Middle frontal gyrus (tissue), 1 donor: ENCODE results near the gene MOB3A.

Experiments
- DNase-seq: peaks from one replicate; pipeline ENCODE4 v3.0.0-alpha.2; 2015; ENCODE audit warnings: low spot score; ENCODE audit errors: extremely low spot score

Gene MOB3A

DNA sequence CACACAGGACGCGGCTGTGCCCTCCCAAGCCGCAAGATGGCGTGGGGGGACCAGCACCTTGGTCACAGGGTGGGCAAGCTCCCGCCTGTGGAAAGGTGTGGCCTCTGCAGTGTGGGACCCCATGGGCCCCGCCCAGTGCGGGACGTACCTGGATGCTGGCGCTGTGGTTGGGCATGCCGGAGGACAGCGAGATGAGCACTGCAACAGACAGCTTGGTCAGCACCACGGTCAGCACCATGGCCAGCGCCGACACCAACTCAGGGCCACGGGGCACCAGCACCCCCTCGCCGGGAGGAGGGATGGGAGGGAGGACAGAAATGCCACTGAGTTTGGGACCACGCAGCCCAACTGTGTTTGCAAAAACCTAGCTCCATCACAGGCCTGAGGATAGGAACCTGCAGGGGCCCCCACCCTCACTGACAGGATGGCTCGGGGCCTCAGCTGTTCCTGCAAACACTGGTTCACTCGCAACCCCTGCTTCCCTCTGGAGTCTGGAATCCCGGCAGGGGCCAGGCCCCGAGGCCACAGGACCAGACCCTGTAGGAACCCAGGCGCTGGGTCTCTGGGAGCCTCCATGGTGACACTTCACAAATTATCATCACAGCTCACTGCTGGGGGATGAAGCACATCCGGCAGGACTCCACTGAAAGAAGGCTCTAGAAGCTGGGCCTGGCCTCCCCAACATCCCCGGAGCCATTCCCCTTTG lies 27.7 kb upstream of the MOB3A start:
- no peak for DNase-seq

DNA sequence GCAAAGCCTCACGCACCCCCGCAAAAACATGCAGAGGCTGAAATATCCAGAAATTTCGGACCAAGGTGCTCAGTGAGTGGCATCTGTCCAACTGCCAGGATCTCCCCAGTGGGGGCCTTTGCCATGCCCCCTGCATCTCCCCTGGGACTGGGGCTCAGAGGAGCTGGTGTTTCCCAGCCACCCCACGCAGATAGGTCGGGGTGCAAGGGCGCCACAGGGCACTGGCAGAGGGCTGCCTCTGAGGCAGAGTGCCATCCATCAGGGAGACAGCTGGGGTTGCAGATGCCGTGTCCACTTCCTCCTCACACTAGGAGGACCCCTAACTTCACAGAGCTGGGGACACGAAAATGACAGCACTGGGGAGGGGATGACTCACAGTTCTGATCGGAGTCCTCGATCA lies 26.9 kb upstream of the MOB3A start:
- no peak for DNase-seq

DNA sequence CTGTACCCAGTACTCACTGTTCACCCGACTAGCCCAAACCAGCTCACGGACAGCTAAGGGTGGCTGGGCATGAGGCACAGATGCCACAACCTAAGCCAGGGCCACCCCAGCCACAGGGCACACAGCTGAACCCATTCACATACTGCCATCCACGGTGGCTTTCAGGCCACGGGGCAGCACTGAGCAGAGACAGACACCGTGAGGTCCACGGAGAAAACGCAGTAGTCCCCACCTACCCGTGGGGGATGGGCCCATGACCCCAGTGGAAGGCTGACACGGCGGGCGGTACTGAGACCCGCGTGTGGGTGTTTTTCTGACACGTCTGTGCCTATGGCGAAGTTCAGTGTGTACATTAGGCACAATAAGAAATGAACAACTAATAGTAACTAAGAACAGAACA lies 26.1 kb upstream of the MOB3A start:
- no peak for DNase-seq

DNA sequence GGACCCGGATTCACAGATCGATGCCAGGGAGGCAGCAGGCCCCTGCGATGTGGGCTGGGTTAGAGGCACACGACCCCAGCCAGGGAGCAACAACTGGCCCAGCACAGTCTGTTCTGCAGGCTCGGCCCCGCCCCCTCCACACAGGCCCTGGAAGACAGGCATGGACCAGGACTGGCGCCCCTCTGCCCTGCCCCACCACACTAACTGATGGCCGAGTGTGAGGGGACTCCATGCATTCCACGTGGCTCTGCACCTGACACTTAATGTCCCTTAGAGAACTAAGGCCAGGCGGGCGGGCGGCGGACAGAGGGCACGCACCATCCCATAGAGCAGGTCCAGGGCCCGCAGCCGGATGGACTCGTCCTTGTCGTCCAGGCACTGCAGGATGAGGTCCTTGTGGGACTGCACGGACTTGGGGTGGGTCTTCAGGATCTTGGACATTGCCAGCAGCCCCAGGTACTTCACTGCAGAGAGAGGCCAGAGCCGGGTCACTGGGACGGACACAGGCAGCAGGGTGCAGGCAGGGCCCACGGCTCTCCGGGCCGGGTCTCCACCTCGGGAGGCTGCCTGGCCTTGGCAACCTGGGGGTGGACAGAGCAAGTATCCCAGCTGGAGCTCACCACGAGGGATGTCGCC lies 25.4 kb upstream of the MOB3A start:
- no peak for DNase-seq

DNA sequence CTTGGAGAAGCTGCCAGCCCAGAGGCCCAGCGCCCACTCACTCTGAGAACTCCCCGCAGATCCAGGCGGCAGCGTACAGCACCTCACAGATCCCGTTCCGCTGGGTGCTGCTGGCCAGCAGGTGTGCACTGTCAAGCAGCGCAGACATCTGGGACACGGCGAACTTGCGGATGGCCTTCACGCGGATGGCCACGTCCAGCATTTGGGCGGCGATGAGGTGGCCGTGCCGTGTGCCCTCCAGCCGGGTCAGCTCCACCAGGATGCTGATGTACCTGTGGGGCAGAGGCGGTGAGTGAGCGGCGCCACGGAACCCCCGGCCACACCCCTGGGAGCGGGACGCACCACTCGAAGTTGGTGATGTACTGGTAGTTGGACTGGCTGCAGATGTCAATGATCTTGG lies 24.7 kb upstream of the MOB3A start:
- no peak for DNase-seq

DNA sequence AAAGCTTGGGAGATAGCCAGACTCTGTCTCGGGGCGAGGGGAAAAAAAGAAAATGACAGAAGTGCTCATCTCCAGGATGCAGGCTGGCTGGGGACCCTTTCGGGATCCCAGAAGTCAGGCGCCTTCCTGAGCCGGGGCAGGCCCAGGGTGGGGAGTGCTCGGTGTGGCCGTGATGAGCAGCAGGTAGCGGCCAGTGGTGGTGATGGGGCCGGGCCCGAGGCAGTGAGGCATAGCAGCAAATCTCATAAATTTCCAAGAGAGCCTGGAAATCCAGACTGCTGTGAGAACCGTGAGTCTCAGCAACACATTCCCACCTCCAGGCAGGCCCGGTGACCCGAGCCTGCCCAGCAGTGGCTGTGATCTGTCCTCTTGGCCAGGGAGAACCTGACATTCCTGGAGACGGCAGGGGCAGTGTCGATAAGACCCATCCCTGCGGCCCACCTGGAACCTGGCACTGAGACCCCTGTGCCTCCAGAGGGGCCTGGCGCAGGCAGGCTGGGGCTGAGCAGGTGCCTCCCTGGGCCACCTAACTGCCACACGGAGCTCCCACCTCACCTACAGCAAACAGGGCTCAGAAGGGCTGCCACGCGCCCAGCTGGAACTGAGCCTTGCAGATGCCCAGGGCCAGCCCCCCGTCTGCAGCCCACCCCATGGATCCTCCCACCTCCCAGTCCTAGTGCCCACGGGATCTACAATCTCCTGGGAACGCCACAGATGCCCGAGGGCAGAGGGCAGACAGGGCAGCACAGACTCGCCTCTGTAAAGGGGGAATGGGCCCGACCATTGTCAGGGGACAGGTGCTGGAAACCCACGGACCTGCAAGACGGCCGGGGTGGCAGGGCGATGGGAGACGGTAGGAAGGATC lies 24.0 kb upstream of the MOB3A start:
- no peak for DNase-seq

DNA sequence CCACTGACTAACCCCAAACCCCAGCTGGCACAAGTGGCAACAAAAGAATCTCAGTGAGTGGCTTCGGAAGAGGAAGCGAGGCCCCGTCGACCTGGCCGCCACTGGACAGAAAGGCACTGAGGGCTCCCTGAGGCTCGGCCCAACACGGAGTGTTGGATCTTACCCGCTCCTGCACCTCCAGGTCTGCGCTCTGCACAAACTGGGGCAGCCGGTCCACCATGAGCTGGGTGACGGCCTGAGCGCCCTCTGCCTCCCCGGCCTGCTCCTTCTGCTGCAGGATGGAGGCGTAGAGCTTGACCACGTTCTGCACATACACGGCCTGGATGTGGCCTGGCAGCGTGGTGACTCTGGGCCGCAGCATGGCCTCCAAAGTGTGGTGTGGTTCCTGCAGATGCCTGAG lies 22.3 kb upstream of the MOB3A start:
- DNase-seq: no peak

DNA sequence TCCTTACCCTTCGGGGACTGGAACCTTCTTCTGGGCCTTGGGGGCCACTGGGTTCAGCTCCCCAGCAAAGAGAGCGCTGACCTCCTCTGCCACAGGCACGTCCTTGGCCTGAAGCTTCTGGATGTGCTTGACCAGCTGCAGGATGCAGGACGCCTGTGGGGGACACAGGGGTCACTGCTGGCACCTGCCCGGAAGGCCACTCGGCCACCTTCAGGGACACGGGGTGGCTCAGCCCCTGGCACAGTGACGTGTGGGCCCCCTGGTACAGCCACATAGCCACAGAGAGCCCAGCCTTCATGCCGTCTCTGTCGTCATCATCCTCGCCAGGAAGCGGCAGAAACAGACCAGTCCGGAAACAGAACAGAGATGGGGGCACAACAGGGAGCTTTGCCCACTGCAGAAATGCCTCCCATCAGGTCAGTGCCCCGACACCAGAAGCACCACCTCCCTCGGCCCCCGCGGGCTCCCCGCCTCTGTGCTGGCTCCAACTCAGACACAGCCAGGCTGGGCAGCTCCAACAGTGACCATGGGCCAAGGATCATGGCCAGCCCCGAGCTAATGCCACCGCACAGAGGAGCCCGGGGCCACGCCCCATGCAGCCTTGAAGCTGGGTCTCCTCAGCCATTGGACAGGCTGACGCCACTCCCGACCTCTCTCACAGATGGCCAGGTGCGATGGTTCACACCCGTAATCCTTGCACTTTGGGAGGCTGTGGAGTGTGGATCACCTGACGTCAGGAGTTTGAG lies 21.3 kb upstream of the MOB3A start:
- DNase-seq: no peak

DNA sequence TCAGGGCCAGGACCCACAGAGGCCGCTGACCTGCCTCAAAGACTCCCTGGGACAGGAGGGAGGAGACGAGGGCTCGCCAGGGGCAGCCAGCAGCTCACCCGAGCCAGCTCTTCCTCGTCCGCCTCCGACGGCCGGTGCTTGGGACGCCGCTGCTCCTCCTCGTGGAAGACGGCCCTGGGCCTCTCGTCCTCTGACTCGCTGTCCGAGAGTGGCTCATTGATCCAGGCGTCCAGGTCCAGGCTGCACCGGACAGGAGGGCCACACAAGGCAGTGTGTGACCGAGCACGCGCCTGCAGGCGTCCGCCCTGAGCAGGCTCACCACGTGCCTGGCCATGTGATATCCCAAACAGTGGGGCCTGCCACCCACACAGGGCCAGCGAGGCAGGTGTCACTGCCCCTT lies 20.4 kb upstream of the MOB3A start:
- no peak for DNase-seq

DNA sequence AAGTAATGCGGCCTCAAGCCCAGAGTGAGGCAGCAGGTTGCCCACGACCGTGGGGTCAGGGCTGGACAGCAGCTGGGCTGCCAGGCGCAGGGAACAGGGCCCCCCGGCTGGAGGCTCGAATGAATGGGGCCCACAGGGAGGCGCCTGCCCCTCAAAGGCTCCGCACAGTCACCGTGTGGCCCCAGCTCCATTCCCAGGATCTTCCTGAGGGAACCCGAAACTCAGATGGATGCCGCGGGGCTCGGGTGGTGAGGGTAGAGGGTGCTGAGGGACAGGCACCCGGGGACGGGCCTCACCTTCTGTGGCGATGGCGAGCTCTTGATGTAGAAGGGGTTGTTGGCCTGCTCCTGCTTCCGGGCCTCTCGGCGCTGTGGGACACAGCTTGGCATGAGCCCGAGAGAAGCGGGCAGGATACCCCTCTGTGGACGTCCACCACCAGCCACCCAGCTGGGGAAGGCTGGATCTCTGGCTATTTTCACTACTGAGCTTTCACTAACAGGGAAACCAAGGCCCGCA lies 19.8 kb upstream of the MOB3A start:
- DNase-seq: no peak

DNA sequence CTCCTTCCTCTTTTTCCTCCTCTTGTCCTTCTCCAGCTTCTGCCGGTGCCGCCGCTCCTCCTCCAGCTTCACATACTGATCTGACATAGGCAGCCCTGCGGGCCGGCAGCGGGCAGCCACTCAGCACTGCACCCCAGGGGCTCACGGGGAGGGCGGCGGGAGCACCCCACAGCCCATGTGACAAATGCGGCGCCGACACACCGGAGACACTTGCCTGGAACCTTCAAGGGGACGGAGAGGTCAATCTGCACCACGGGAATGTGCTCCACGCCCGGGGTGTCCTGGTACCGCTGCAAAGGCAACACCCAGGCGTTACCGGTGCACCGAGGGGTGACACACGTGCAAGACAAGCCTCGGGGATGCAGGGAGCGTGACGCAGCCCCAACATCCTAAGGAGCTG lies 19.2 kb upstream of the MOB3A start:
- no peak for DNase-seq

DNA sequence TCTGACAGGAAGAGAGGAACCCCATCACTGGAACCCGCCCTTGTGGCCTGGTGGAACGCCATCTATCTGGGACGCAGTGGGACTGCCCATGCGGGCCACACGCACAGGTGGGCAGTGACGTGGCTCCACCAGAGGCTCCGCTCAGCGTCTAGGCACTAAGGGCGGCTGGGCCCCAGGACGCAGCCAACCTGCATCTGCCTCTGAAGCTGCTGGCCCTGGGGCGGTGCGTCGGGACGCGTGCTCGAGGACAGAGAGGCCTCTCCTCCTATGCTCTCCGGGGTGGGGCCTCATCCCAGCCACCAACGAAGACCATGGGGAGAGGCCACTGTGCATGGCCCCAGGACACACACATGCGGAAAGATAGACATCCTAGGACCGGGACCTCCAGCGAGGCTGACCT lies 18.7 kb upstream of the MOB3A start:
- no peak for DNase-seq

DNA sequence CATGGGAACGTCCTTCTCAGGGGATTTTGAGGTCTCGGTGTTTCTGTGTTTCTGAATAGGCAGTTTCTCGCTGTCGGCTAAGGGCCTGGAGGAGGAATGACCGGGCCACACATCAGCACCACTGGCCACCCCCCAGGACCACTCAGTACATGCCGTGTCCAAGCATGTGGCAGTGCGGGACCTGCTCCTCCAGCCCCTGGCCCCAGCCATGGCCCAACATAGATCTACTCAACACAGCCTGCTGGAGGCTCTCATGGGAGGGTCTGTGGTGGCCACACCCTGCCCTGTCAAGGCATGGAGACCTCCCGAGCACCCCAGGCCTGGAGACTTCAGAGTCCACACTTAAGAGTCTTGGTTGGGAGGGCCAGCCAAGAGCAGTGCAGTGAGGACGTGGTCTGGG lies 18.1 kb upstream of the MOB3A start:
- DNase-seq: no peak

DNA sequence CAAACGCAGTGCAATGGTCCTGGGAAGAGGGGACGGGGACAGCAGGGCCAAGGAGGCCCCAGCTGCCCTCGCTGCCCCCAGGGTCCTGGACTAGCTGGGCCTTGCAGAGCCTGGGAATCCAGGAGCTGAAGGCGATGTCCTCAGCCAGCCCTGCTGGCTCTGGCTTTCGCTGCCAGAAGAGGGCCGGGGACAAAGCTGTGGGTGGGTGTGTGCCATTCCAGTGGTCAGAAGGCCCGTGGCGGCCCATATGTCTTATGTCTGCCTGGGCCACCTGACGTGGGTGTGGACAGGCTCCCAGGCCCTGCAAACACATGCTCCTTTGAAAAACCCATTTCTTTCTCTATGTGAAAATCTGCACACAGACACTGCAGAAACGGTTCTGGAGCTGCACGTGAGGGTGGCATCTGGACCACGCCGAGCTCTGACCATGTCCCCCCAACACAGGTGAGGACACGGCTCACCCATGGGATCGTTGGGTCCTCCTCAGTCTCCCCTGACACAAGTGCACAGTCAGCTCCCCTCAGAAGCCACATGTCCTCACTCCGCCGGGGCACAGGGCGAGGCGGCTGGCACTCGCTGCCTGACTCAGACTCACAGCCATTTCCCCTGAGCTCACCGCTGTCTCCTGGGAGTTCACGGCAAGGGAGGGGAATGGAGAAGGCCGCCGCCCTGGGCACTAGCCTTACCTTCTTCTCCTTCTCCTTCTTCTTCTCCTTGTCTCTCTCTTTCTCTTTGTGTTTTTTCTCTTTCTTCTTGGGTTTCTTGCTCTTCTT lies 17.5 kb upstream of the MOB3A start:
- no peak for DNase-seq

DNA sequence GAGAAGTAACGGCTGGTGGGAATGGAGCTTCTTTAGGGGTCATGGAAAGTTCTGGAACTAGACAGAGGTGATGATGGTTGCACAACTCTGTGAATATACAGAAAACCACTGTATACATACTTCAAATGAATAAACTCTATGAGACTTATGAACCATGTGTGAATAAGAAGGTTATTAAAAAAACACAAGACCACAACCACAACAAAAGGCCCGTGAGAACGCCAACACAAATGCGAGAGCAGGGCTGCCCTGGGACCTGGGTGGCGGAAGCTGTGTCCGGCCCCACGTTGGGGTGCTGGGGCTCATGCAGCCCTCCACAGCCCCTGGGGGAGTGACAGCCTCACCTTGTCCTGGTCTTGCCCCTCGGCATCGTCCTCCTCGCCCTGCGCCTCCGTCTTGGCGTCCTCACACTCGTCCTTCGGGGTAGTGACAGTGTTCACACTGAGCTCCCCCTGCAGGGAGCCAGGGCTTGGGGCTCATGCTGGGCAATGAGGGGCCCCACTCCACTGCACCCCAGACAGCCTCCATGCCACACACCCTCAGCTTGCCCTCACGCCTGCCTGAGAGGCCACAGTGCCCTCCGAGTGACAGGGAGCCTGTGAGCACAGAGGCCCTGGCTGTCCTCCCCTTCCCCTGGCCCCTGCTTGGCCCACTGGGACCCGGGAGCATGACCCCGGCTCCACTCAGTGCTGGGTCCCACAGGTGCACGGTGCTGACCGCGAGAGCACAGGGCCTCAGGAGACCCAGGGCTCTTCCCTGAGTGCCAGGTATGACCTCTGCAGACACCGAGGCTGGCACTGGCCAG lies 16.6 kb upstream of the MOB3A start:
- no peak for DNase-seq

DNA sequence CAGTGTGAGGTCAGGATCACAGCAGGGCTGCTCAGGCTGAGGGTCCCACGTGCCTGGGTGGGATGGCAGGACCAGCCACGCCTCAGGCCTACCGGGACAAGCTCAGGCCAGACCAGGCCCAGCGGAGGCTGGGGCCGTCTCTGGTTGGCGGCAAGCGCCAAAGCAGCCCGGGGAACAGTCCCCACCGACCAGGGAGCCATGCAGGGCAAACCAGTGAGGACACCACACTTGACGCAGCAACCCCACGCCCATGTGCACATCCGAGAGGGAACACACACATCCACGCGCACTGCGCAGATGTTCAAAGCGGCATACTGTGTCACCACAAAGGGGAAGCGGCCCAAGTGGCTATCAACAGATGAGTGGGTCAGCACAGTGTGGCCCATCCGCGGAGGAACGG lies 15.8 kb upstream of the MOB3A start:
- DNase-seq: no peak

DNA sequence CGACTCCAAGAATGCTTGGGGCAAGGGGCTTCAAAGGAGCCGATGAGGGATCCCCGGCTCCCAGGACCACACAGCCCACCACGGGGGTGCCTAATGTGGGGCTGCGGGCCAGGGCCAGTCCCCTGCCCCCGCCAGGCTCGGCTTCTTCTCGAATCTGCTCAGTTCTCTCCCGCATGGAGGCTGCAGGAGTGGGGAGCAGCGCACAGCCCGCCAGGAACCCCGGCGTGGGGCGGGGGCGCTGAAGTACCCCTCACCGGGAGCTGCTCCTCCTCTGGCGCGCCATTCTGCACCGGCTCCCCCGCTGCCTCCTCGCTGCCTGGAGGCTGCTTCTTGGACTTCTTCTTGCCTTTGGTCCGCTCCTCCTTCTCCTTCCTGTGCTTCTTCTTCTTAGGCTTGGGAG lies 15.3 kb upstream of the MOB3A start:
- no peak for DNase-seq

DNA sequence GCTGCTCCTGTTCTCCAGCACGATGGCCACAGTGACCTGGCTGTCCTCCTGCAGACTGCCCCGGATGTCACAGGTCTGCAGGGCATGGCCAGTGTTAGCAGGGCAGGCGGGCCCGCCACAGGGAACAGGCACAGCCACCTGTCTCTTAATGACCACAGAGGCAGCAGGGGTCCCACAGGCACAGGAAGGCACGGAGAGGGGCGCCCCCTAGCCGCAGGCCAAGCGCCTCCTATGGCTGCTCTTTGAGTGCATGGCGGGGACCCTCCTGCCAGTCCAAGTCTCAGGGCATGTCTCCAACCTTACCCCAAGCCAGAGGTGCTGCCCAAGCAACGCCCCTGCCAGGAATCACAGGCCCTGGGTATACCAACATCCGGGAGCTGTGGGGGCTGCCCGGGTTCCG lies 14.7 kb upstream of the MOB3A start:
- DNase-seq: no peak

DNA sequence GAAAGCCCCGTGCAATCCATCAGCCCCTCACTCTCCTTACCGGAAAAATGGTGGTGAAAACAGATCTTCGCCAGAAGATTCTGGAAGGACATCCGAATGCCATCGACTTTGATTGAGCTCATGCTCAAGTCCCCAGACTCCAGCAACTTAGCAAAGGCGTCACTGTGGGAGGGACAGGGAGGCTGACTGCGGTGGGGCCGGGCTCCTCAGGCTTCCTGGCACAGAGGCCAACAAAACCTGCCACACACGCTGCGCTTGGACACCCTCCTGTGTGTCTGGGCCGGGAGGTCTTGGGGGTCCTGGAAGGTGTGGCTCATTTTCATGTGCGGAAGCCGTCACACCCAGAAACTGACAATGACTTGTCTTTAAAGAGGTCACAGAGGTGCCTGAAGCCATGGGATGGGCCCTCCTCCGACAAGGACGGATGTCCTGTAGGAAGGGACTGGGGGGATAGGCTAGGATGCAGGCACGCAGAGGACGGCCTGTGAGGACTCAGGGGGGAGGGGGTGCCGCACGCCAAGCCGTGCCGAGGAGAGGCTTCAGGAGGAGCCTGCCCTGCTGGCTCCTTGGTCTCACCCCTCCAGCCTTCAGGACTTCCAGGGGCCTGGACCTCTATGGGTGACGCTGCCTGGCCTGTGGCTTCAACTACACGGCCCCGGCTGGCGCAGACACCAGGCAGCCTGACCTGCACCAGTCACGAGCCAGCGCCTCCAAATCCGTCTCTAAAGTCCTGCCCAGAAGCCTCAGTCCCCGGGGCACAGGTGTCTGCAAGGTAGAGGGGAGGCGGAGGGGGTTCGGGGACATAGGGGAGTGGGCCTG lies 13.1 kb upstream of the MOB3A start:
- no peak for DNase-seq
